SKM-1 treated with dmso at 0.1 percent for 144 hours (cell line): ENCODE results near the gene FSD1L.

Experiments
- DNase-seq: peaks from one replicate; lab custom pipeline; 2025; ENCODE audit not compliant: unreplicated experiment; lab: John Stamatoyannopoulos, UW

Gene FSD1L

DNA sequence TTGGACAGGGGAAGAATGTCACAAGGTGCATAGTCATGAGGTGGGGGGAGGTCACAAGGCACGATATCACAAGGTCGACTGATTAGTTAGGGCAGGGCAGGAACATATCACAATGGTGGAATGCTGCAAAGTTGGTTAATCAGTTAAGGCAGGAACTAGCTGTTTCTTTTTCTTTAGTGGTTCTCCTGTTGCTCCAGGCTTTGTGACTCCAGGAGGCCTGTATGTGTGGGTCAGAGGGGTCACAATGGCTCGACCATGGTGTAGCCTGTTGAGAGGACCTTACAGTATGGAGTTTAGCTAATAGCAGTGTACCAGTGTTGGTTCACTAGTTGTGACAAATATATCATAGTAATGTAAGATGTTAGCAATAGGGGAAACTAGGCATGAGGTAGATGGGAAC, 12.4 kb upstream of the FSD1L start:
- DNase-seq = no peak

DNA sequence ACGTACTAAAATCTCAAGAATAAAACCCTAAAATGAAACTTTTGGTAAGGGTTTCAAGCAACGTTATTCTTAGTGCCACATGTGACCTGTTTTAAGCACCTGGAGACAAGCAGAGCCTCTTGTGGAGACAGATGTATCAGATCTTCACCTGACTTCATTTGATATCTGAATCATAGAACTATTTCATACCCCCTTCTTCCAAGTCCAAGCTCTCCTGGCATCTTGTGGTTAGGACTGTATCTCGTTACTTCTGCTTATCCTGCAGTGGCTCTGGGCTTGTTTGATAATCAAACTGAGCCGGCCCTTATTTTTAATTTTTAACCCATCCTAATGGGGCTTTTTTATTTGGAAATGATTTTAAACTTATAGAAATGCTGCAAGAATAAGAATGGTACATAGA, 11.1 kb upstream of the FSD1L start:
- DNase-seq = no peak

DNA sequence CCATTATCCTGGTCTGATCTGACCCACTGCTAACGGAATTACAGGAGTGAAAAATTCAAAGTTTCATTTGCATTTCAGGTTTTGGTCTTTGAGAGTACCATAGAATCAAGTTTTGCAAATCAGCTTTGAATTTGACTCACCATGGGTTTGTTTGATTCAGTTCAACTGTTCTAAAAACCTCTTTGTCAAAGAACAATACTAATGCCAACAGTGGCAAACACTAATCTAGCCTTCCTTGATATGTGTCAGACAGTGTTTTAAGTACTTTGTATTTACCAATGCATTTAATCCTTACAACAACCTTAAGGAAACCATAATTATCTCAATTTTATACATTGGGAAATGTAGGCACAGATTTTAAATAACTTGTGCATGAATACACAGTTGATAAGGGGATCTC, 10.1 kb upstream of the FSD1L start:
- DNase-seq = no peak

DNA sequence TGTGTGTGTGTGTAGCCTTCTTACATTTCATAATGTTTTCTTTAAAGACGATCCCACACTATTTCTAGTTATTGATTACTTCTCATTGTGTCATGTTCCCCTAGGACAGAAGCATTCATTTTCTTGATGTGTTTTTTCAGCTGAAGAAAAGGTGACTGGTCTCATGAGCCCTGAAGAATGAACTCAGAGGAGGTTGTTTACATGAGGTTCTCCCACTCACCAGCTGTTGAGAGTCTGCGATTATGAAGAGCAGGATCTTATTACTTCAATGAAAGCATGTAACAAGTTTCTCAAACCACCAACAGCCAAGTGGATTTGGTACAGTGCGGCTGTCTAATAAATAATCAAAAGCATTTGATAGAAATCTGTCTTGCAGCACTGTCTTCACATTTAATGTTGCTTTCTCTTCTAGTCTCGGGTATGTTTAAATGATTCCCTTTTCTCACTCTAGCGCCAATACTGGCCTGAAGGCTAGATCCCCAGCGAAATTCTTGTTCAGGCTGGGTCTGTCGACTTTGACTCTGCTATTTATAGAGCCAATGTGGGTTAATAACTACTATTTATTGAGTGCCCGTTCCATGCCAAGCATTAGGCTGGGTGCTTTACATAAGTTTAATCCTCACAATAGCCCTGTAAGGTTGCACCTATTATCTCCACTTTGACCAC, 9.6 kb upstream of the FSD1L start:
- DNase-seq = no peak

DNA sequence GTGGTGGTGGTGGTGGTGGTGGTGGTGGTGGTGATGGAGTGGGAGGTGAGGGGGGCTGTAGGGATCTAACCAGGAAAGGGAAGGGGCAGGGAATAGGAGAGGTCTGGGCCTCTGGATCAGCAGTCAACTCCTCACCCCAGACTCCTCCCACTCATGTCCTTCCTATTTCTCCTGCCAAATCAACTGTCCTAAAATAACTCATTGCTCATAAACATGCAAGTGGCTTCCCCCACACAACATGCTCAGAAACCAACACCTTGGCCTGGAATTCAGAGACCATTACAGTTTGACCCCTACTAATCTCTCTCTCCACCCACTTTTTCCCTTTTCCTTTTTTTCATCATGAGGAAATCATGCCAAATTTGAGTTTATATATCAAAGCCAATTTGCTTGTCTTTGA, 8.4 kb upstream of the FSD1L start:
- DNase-seq = no peak

DNA sequence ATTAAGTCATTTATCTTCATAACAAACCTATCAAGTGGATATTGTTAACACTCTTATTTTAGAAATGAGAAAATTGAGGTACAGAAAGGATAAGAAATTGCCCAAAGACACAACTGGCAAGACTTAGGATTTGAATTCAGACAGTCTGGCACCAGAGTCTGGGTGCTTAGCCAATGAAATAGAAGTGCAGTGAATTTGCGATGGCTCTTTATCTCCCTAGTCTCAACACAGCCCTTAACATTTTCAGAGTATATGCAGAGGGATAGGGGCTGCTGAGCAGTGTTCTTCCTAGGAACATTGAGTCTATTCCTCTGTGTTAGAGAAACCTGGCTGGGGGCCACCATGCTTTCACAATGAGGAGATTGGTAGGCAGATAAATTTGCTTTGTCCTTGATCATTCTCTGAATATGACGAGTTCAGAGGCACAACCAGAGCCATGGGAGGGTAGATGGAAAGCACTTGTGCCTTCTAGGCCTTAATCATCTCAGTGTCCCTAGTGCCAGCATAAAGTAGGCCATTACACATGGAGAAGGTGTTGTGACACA, 6.1 kb upstream of the FSD1L start:
- no peak for DNase-seq

DNA sequence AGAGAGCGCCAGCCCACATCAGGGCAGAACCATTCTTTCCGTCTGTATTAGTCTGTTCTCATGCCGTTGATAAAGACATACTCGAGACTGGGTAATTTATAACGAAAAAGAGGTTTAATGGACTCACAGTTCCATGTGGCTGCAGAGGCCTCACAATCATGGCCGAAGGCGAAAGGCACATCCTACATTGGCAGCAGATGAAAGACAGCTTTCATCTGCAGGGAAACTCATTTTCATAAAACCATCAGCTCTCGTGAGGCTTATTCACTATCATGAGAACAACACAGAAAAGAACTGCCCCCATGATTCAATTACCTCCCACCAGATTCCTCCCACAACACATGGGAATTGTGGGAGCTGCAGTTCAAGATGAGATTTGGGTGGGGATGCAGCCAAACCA, 4.7 kb upstream of the FSD1L start:
- no peak for DNase-seq

DNA sequence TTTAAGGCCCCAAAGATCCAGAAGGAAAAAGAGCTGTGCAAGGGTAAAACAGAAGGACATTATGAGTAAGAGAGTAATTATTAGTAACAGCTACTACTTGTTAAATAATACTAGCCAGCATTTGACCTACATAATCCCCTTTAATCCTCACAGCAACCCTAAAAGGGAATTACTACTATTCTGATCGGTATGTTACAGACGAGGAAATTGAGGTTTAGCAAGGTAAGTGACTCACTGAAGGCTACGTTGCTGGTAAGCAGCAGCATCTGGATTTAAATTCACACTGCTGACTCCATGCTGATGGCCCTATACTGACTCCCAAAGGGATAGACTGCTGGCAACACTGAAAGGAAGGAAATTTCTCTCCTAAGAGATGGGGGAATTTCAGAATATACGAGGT, 3.7 kb upstream of the FSD1L start:
- DNase-seq = no peak

DNA sequence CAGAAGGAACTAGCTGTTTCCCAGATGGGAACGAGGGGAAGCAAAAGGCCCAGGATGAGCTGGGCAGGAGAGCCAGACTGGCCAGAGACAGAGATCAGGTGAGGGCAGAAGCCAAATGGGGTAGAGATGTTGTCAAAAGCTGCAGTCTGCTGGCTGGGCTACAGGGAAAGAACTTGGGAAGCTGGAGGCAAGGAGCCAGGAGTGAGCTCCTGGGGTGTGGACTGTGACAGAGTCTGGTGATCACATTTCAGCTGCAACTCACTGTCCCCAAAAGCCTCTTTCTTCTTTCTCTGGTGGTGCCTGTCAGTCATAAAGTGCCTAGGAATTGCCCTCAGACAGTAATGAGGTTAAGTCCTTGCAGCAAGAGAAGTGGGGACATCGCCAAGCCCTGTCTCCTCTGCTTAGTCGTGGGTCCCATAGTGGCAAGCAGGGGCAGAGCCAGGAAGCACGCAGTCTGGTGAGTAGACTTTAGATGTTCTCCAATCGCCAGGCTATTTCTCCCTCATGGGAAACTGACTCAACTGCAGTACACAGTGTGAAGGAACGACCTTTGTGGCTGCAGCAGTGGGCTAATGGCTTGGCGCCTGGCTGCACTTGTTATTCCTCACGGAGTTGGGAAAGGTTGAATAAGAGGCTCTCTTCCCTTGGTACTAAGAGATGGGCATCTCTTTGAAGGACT, 2.5 kb upstream of the FSD1L start:
- DNase-seq = no peak

DNA sequence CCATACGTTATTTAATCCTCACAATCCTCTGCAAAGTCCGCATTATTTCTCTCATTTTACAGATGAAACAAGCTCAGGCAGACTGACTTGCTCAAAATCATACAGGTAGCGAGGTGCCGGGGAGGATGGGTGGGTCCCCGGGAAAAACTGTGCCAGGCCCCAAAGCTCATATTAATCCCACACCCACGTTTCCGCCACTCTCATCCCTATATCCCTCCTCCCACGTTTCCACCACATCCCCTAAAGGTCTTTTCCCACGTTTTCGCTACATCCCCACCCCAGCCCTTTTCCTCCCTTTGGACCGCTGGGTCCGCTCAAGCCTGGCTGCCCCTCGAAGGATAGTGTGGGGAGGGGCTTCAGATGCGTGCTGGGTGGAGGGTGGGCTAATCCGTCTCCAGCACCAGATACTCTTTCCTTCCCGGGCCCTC, 434 bp upstream of the FSD1L start:
- DNase-seq = no peak

DNA sequence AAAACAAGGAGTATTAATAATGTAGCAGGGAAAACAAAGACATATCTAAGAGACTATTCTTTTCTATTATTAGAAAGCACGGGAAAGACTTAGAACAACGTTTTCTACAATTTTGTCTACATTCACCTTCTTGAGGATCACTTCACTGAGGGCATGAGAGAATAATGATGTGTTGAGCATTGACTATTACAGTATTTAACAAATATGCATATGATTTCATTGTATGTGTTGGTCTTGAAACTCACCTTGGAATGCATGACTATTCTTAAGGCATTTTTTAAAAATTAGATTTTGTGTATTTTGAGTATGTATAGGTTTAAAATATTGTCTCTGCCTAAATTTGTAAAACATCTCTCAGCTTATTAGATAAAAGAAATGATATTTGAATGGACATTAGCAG, 1.2 kb downstream of the FSD1L start:
- DNase-seq = no peak

DNA sequence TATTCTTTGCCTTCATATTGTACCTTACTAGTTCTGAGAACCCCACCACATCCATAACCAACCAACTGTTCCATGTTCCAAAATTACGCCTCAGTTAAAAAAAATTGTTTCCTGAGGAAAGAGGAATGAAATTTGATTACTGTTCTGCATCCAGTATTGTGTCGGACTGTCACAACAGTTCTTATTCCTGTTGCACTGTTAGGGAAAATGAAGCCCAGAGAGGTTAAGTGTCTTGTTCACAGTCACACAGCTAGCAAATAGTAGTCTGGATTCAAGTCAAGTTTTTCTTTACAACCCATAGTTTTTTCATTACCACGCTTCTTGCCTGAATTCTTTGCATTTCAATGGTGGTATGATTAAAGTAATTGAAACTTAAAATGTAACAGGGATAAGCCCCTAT, 4.4 kb downstream of the FSD1L start:
- no peak for DNase-seq

DNA sequence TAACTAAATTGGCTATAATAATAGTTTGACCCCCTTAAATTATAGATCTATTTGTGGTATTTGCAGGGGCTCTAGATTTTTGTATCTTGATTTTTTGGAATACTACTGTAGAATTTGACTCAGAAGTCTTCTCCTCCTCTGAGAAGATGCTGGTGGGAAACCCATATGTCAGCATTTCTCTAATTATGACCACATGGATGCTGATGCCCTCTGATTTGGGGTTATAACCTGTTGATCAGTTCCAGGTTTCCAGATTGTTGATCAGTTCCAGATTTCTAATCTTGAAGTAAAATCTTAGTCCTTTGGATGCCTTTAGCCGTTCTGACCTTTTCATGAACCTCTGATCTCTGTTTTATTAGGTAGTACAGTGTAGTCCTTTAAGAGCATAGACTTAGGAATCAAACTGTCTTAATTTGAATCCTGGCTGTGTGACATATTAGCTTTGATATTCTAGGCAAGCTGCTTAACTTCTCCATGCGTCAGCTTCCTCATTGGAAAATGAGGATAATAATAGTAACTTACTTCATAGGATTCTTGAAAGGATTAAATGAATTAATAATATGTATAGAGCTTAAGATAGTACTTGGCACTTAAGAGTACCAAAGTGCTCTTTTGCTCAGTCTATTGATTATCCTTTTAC, 8.1 kb downstream of the FSD1L start:
- no peak for DNase-seq

DNA sequence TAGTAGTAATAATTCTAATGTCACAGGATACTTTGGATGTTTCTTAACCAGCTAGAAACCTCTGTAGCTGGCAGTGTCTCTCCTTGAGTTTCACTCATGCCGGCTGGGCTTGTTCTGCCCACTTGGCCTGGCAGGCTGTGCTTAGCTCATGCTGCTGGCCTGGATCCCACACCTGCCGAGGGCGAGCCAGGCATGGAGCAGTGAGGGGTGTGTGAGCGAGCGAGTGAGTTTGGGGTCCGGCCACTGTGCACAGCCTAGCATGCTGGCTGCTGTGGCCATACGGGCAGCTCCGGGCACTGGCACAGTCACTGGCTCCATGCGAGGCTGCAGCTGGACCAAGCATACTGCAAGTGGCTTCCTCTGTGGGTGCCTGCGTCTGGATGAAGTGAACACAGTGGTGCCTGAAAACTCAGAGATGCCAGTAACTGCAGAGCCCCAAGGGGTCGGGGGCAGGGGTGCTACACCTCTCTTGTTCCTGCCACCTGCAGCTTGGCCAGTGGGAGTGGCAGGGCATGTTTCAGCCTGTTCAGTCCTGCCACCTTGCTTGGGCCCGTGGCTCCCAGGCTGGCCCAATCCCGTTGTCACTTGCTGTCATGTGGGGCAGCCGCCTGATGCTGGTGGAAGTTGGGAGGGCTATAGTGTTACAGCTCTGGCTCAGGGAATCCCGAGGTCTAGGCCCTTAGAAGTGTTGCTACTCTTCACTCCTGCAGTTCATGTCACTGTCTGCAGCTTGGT, 9.9 kb downstream of the FSD1L start:
- DNase-seq = no peak

DNA sequence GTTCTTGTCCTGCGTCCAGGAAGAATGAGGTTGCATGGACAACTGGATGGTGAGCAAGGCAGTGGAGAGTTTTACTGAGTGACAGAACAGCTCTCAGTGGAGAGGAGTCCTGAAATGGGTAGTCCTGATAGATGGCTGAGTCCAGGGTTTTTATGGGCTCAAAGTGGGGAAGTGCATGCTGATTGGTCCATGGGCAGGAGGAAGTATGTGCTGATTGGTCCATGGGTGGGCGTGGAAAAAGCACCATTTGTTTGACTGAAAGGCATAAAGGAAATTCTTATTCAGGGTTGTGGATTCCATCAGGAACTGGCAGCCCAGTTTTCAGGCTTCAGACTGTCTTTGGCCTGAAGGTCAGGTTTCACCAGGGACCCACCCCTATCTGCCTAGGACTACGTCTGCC, 10.6 kb downstream of the FSD1L start:
- DNase-seq = no peak

DNA sequence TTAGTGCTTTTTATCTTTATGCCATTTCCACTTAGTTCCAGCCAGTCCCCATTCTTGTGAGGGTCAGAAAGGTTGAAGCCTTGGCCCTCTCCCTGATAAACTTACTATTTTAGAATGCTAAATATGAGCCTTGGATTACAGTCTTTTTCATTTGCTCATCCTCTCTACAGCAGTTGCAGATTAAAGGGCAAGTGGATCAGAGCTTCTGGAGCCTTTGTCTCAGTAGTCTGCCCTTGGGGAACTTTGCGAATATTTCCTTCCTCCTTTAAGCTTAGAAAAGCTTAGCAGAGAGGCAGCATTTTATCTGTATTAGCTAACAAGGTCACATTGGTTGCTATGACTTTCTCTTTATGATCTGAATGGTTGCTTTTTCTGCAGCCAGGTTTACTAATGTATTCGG, 11.5 kb downstream of the FSD1L start:
- no peak for DNase-seq

DNA sequence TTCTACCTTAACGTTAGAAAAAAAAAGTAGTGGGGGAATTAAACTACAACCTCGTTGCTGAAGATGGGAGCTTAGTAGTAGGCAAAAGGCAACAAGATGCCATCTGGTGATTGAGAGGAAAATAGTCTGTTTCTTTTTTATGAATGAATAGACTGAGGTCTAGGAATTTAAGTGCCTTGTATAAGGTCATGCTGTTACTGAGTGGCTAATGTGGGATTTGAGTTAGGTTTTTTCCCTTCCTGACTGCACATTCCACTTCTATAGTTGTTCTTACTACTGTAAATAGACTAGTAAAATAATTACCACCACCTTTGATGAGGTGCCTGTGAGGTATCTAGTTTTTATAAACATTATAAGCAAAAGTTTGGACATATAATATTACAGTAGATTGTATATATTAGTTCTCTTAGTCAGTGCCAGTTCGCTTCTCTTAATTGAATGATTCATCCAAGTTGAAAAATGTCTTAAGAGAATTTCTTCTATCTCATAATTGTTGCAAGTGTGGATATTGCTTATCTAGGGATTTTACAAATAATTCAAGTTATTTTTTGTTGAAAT, 19.1 kb downstream of the FSD1L start:
- no peak for DNase-seq

DNA sequence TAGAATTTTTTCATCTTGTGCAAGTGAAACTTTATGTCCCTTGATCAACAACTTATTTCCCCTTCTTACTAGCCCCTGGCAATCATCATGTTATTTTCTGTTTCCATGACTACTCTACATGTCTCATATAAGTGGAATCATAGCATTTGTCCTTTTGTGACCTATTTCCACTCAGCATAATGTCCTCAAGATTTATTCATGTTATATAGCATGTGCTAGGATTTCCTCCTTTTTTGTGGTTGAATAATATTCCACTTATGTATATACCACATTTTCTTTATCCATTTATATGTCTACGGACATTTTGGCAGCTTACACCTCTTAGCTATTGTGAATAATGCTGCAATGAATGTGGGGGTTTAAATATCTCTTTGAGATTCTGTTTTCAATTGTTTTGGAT, 21.0 kb downstream of the FSD1L start:
- no peak for DNase-seq

DNA sequence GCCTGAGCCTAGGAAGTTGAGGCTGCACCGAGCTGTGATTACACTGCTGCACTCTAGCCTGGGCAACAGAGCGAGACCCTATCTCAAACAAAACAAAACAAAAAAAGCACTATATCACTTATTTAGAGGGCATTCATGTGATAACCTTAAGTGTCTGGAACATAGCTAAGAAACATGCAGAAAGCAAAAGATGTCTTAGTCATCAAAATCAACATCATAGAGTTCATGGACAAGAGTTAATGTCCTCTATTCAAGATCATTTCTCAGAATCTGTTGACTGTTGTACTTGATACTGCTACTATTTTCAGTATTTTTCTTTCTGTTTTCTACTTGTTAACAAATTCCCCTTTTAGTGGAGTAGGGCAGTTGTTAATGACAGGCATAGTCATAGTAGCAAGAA, 25.4 kb downstream of the FSD1L start:
- DNase-seq = no peak

DNA sequence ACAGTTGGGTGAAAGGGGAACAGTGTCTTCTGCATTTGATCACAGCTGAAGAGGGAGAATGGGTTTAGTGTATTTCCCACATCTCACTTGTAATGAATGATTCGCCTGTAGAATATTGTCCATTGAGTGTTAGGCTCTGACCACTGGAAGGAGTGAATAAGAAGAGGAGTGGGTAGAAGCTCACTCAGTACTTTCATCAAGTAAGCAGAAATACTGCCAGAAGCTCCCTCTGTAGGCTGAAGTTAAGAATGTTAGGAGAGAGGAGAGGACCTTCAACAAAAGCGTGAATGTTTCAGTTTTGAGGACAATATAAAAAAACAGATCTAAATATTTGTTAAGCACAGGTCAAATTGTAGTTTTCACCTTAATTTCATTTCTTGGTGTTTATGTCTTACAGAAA, 27.5 kb downstream of the FSD1L start:
- DNase-seq = no peak

DNA sequence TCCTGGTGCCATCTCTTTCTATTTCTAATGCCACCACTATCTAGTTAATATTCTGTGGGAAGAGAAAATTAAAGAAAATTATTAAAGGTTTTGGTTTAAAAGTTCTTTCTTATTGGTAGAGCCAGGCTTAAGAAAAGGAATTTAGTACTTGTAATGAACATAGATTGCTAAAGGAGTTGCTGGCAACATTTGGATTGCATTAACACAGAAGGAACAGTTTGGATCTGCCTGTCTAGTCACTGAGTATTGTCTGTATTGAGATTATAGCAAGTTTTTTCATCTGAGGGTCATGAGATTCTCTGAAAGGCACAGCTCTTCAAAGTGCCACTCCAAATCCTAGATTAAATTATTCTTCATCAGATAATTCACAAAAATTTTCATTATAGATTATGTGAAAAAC, 32.0 kb downstream of the FSD1L start:
- DNase-seq = no peak
